ENCODE measurements around the gene SPTBN5.

Gene SPTBN5

GRCh38 chr15:41824062-41824745, 69.6 kb downstream of the SPTBN5 start:
- DNase-seq (no peak), ATAC-seq (no peak)

- DNase-seq, result no peak
- no peak for ATAC-seq
These were observed 70.4 kb downstream of the SPTBN5 start for GRCh38 chr15:41823502-41823901.

GRCh38 chr15:41822957-41823356, 70.9 kb downstream of the SPTBN5 start:
- ATAC-seq (no peak), DNase-seq (no peak)

GRCh38 chr15:41822471-41822870, 71.4 kb downstream of the SPTBN5 start:
- no peak for ATAC-seq
- no peak for DNase-seq

GRCh38 chr15:41821831-41822230, 72.0 kb downstream of the SPTBN5 start:
- no peak for DNase-seq
- ATAC-seq, result no peak

- DNase-seq, result no peak
- no peak for ATAC-seq
These were observed 72.9 kb downstream of the SPTBN5 start for GRCh38 chr15:41820791-41821423.

- no peak for ATAC-seq
- no peak for DNase-seq
These were observed 74.3 kb downstream of the SPTBN5 start for GRCh38 chr15:41819455-41820050.

- ATAC-seq (no peak), DNase-seq (no peak)
These were observed 76.1 kb downstream of the SPTBN5 start for GRCh38 chr15:41817781-41818180.

- DNase-seq (no peak), ATAC-seq (no peak)
These were observed 76.5 kb downstream of the SPTBN5 start for GRCh38 chr15:41817327-41817726.

GRCh38 chr15:41816788-41817187, 77.1 kb downstream of the SPTBN5 start:
- ATAC-seq (no peak), DNase-seq (no peak)

GRCh38 chr15:41814534-41814933, 79.3 kb downstream of the SPTBN5 start:
- ATAC-seq (no peak), DNase-seq (no peak)

GRCh38 chr15:41813426-41813825, 80.4 kb downstream of the SPTBN5 start:
- ATAC-seq, result no peak

GRCh38 chr15:41812820-41813375, 81.0 kb downstream of the SPTBN5 start:
- no peak for ATAC-seq
- no peak for DNase-seq

More at GRCh38 chr15:41813426-41813825, 80.4 kb downstream of the SPTBN5 start:
- DNase-seq, result no peak

- peak; percentile 86 for ATAC-seq
- DNase-seq, result peak; percentile 75
These were observed 82.2 kb downstream of the SPTBN5 start for GRCh38 chr15:41811432-41812195.

- DNase-seq, result no peak
- ATAC-seq, result no peak
These were observed 83.0 kb downstream of the SPTBN5 start for GRCh38 chr15:41810651-41811431.

- DNase-seq, result no peak
- ATAC-seq, result no peak
These were observed 84.2 kb downstream of the SPTBN5 start for GRCh38 chr15:41809526-41810220.

- ATAC-seq (no peak), DNase-seq (no peak)
These were observed 84.7 kb downstream of the SPTBN5 start for GRCh38 chr15:41809121-41809520.

GRCh38 chr15:41806291-41807181, 87.3 kb downstream of the SPTBN5 start:
- no peak for DNase-seq
- ATAC-seq, result no peak

- no peak for DNase-seq
- ATAC-seq, result no peak
These were observed 88.1 kb downstream of the SPTBN5 start for GRCh38 chr15:41805711-41806110.

Measured in stimulated activated naive CD8-positive, alpha-beta T cell treated with anti-CD3 and anti-CD28 coated beads, Interleukin-15, Interleukin-2, amounts not matched to agents 100 U/mL and 50 U/mL, for 24 hours (primary cell).